BLaER1 treated with 17β-estradiol and CSF1 and Interleukin-3, amounts not matched to agents 10 nM and 100 nM (cell line): Measurements from ENCODE around the gene SMAD2.

Experiments used
- H3K27ac ChIP-seq, 11 experiments: shearing (Covaris generic); formaldehyde crosslinking; 2 replicates each; pipeline ENCODE4 v1.8.1; 2022
- H3K27me3 ChIP-seq, 11 experiments: shearing (Covaris generic); formaldehyde crosslinking; 2 replicates each; pipeline ENCODE4 v1.8.1; 2022
- H3K36me3 ChIP-seq, 11 experiments: shearing (Covaris generic); formaldehyde crosslinking; 2 replicates each; pipeline ENCODE4 v1.8.1; 2022
- H3K4me1 ChIP-seq, 10 experiments: shearing (Covaris generic); formaldehyde crosslinking; 2 replicates each; pipeline ENCODE4 v1.8.1; 2022
- H3K4me2 ChIP-seq, 11 experiments: shearing (Covaris generic); formaldehyde crosslinking; 2 replicates each; pipeline ENCODE4 v1.8.1; 2022
- H3K4me3 ChIP-seq, 10 experiments: shearing (Covaris generic); formaldehyde crosslinking; 2 replicates each; pipeline ENCODE4 v1.8.1; 2022
- H3K9ac ChIP-seq, 11 experiments: shearing (Covaris generic); formaldehyde crosslinking; 2 replicates each; pipeline ENCODE4 v1.8.1; 2022
- H3K9me3 ChIP-seq, 11 experiments: shearing (Covaris generic); formaldehyde crosslinking; replicated peaks in 1 of 11; 2 replicates each; pipeline ENCODE4 v1.8.1; 2022
- H4K20me1 ChIP-seq, 11 experiments: shearing (Covaris generic); formaldehyde crosslinking; 2 replicates each; pipeline ENCODE4 v1.8.1; 2022
- Cebpa-rat ChIP-seq, 11 experiments: shearing (Covaris generic); IDR thresholded peaks; 2 replicates each; pipeline ENCODE4 v1.8.1; 2022

Gene SMAD2

GRCh38 chr18:47898696-47899095 lies 31.8 kb downstream of the SMAD2 start:
- no peak overlapping the region for H3K27ac ChIP-seq
- no peak for TF ChIP-seq Cebpa-rat (IDR thresholded peaks at IDR 0.05)
- H3K36me3 ChIP-seq, result peaks cover 37 to 77% (median 59%) of the 10 kb centered on the region in 11 experiments
- H3K4me3 ChIP-seq, result no peak overlapping the region
- no peak overlapping the region for H3K9ac ChIP-seq
- peaks cover 0 to 26% (median 7%) of the 10 kb centered on the region in 10 experiments; a peak in 10 of 20 replicates for H3K4me1 ChIP-seq
- H3K27me3 ChIP-seq, result no peaks in the 10 kb centered on the region
- H3K9me3 ChIP-seq, result peaks cover 2 to 38% (median 26%) of the 10 kb centered on the region in 11 experiments; a peak in 21 of 22 replicates
- H3K4me2 ChIP-seq, result no peak overlapping the region
- peaks cover 22 to 100% (median 58%) of the 10 kb centered on the region in 11 experiments; a peak in 20 of 22 replicates for H4K20me1 ChIP-seq

DNA sequence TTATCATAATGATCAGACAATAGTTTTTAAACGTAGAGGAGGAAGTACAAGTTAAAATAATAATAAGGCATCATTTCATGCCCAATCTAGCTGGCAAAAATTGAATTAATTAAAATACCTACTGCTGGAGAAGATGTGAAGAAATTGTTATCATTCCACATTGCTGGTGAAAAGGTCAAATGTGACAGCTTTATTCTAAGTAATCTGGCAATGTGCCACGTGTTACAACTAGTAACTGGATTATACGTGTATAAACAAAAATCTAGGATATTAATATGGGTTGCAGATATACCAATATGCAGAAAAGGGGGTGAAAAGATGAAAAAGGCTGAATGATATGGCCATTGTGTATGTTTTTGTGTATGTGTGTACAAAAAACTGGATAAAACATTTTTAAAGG lies 32.4 kb downstream of the SMAD2 start:
- H3K9ac ChIP-seq, result no peak overlapping the region
- H3K9me3 ChIP-seq, result peaks cover 0 to 32% (median 19%) of the 10 kb centered on the region in 11 experiments; a peak in 19 of 22 replicates
- H4K20me1 ChIP-seq, result peaks cover 22 to 100% (median 61%) of the 10 kb centered on the region in 11 experiments; a peak in 20 of 22 replicates
- H3K27me3 ChIP-seq, result no peaks in the 10 kb centered on the region
- no peak overlapping the region for H3K27ac ChIP-seq
- no peak for TF ChIP-seq Cebpa-rat (IDR thresholded peaks at IDR 0.05)
- H3K4me2 ChIP-seq, result no peak overlapping the region
- H3K4me1 ChIP-seq, result peaks cover 0 to 24% (median 7%) of the 10 kb centered on the region in 10 experiments; a peak in 10 of 20 replicates
- H3K4me3 ChIP-seq, result no peak overlapping the region
- peaks cover 40 to 76% (median 55%) of the 10 kb centered on the region in 11 experiments for H3K36me3 ChIP-seq

GRCh38 chr18:47895565-47896250 lies 34.8 kb downstream of the SMAD2 start:
- H3K4me3 ChIP-seq, result no peak overlapping the region
- no peak overlapping the region for H3K4me2 ChIP-seq
- H3K36me3 ChIP-seq, result peaks cover 45 to 83% (median 59%) of the 10 kb centered on the region in 11 experiments
- H3K9ac ChIP-seq, result no peak overlapping the region
- H3K27ac ChIP-seq, result no peak overlapping the region
- H3K9me3 ChIP-seq, result peaks cover 0 to 8% (median 3%) of the 10 kb centered on the region in 11 experiments; a peak in 8 of 22 replicates
- 0 out of 20 replicates have a peak, but pooled peaks cover 0 to under 1% (median 0%) of the 10 kb centered on the region in 10 experiments for H3K4me1 ChIP-seq
- TF ChIP-seq Cebpa-rat (IDR thresholded peaks at IDR 0.05), result no peak
- H4K20me1 ChIP-seq, result peaks cover 22 to 99% (median 73%) of the 10 kb centered on the region in 11 experiments; a peak in 20 of 22 replicates
- no peaks in the 10 kb centered on the region for H3K27me3 ChIP-seq

DNA sequence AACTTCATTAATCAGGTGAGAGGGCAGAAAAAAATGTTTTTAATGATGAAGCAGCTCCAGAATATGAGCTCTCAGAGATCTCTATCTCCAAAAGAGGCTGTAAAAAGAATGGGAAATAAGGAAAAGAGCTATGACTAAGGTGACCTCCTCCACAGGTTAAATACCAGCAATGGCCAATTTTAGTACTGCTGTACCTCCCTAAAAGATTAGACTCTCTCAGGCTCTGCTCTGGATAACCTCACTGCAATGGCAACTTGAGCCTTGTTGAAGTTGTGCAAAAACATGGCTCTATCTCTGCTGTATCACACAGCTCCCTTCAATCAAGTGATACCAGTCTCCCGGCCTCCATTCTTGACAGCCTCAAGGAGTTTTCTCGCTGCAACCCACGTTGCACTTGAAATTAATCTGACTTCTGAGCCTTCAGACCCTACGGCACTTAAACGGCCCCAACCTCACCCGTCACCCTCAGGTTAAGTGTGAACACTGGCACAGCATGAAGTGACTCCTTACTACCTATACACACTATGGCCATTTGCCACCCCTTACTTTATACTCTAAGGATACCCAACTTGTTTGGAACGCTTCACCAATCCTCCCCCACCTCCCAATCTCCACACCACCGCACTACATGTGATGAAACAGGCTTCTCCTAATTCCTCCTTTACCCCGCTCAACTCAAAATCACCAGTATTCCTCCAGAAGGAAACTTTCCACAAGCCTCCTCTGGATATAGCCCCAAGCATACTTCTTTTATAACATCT lies 36.3 kb downstream of the SMAD2 start:
- no peak for TF ChIP-seq Cebpa-rat (IDR thresholded peaks at IDR 0.05)
- Histone ChIP-seq H3K9ac (no peak overlapping the region), H3K27me3 (no peaks in the 10 kb centered on the region), H3K4me3 (no peak overlapping the region), H3K4me2 (no peak overlapping the region), H3K27ac (no peak overlapping the region), H4K20me1 (peaks cover 18 to 99% (median 64%) of the 10 kb centered on the region in 11 experiments; a peak in 20 of 22 replicates), H3K36me3 (peaks cover 55 to 92% (median 72%) of the 10 kb centered on the region in 11 experiments), H3K9me3 (no peaks in the 10 kb centered on the region), H3K4me1 (no peaks in the 10 kb centered on the region)

DNA sequence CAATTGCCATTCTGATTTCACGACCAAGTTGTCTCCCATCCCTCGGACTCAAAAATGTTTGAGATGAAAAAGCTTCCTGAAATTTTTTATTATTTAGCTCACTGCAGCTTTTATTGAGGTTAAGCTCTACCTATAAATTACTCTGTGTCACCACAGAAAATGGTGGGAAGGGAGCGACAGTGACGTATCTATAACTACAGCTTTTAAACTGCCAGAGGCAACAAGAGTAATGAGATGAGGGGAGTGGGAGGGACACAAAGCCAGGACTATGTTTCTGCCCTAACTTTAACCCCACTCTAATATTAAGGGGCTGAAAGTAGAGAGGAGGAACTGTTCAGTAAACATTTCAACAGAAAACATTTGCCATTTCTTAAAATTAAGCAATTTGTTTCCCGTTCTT lies 37.4 kb downstream of the SMAD2 start:
- Histone ChIP-seq H4K20me1 (peaks cover 10 to 99% (median 53%) of the 10 kb centered on the region in 11 experiments; a peak in 18 of 22 replicates), H3K27ac (no peak overlapping the region), H3K4me2 (no peak overlapping the region), H3K4me3 (no peak overlapping the region), H3K4me1 (no peaks in the 10 kb centered on the region), H3K9ac (no peak overlapping the region), H3K27me3 (no peaks in the 10 kb centered on the region), H3K9me3 (no peaks in the 10 kb centered on the region), H3K36me3 (peaks cover 63 to 92% (median 76%) of the 10 kb centered on the region in 11 experiments)
- TF ChIP-seq Cebpa-rat (IDR thresholded peaks at IDR 0.05), result no peak

DNA sequence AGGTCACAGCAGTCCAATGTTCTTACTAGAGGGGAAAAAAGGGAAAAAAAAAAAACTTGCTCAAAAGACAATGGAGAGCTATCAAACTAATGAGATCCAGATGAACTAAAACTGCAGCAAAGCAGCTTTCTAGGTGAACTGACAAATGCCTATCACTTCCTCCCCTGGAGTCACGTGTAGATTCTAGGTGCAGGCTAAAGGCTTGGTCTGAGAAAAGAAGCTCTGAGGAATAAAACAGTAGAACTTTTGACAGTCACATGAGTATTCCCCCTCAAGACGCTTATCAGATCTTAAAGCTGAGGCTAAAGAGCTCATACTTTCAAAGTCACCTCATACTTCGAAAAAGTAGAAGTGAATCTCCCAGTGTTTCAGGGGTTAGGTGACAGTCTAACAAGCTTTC lies 42.3 kb downstream of the SMAD2 start:
- H3K9ac ChIP-seq, result no peak overlapping the region
- no peak overlapping the region for H3K27ac ChIP-seq
- no peak for TF ChIP-seq Cebpa-rat (IDR thresholded peaks at IDR 0.05)
- H3K4me3 ChIP-seq, result no peak overlapping the region
- H3K27me3 ChIP-seq, result no peaks in the 10 kb centered on the region
- no peaks in the 10 kb centered on the region for H3K9me3 ChIP-seq
- no peak overlapping the region for H3K4me2 ChIP-seq
- H3K36me3 ChIP-seq, result peaks cover 60 to 98% (median 88%) of the 10 kb centered on the region in 11 experiments
- H4K20me1 ChIP-seq, result peaks cover 0 to 98% (median 33%) of the 10 kb centered on the region in 11 experiments; a peak in 13 of 22 replicates
- H3K4me1 ChIP-seq, result no peaks in the 10 kb centered on the region

DNA sequence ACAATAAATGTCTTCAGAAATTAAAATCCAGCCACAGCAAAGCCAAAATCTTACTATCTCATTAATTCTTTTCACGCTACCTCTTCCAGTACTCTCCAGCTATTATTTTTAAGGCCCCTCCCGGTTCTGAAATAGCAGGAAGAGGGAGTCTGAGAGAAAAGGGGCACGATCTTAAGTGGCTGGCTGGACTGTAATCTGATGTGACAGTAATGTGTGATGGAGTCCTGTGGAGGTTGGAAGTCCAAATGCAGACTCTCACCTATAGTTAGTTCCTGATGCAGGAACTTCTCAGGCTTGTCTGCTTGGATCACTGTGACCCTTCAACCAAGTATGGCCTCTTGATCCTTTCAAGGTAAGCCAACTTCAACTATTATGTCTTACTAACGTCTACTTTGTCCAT lies 43.2 kb downstream of the SMAD2 start:
- Histone ChIP-seq H3K36me3 (peaks cover 64 to 100% (median 89%) of the 10 kb centered on the region in 11 experiments), H3K9ac (no peak overlapping the region), H3K27me3 (no peaks in the 10 kb centered on the region), H3K9me3 (peaks cover 0 to 2% (median 0%) of the 10 kb centered on the region in 11 experiments; a peak in 2 of 22 replicates), H3K4me1 (no peaks in the 10 kb centered on the region), H3K4me3 (no peak overlapping the region), H3K4me2 (no peak overlapping the region), H4K20me1 (peaks cover 0 to 96% (median 33%) of the 10 kb centered on the region in 11 experiments; a peak in 12 of 22 replicates), H3K27ac (no peak overlapping the region)
- TF ChIP-seq Cebpa-rat (IDR thresholded peaks at IDR 0.05), result no peak

- Histone ChIP-seq H3K4me2 (no peak overlapping the region), H3K4me1 (no peaks in the 10 kb centered on the region), H3K27ac (no peak overlapping the region), H3K27me3 (no peaks in the 10 kb centered on the region), H4K20me1 (peaks cover 1 to 96% (median 27%) of the 10 kb centered on the region in 11 experiments; a peak in 14 of 22 replicates), H3K4me3 (no peak overlapping the region), H3K9ac (no peak overlapping the region), H3K9me3 (peaks cover 0 to 13% (median 3%) of the 10 kb centered on the region in 11 experiments; a peak in 5 of 22 replicates), H3K36me3 (peaks cover 70 to 99% (median 89%) of the 10 kb centered on the region in 11 experiments)
- TF ChIP-seq Cebpa-rat (IDR thresholded peaks at IDR 0.05), result no peak
These were observed 46.6 kb downstream of the SMAD2 start for GRCh38 chr18:47883771-47884413.
